B cell (primary cell): ENCODE data around the gene TEX10. TPM values are rescaled to one million over a fixed set of nuclear protein-coding genes. Genes with fewer than 3 reads are reported as not detected.

Experiments used
- ATAC-seq: fragments of 200-7000 bp; cut with Tn5 transposase; one replicate; pipeline ENCODE4 v1.10.0; 2021; ENCODE audit warnings: low read depth, mild to moderate bottlenecking, moderate number of reproducible peaks, moderate library complexity
- CTCF ChIA-PET: fragments of 350-600 bp; sonication (Branson Sonifier 250); formaldehyde crosslinking; loops from one replicate; lab custom pipeline; 2021; ENCODE audit warnings: antibody characterized with exemption, inconsistent platforms; lab: Charles Lee
- POLR2A ChIA-PET: fragments of 350-600 bp; sonication (Branson Sonifier 250); formaldehyde crosslinking; loops from one replicate; lab custom pipeline; 2021; ENCODE audit warnings: antibody characterized with exemption; lab: Charles Lee
- DNase-seq: peaks from one replicate; pipeline ENCODE4 v3.0.0; 2013
- H2AFZ ChIP-seq: 2 replicates; pipeline ENCODE4 v1.6.1; 2012; ENCODE audit warnings: mild to moderate bottlenecking, low read depth, low read length; ENCODE audit not compliant: insufficient read depth, poor library complexity, severe bottlenecking
- H3K27ac ChIP-seq, 2 donors: 1 replicate in 1 of 2; 2 replicates in 1 of 2; pipeline ENCODE4 v1.5.1; 2012 to 2013; ENCODE audit warnings: low read length in 2 of 2, mild to moderate bottlenecking in 2 of 2, moderate library complexity in 1 of 2
- H3K27me3 ChIP-seq, 4 experiments: fragments of 200-600 bp in 1 of 4; sonication (generic) in 1 of 4; replicated peaks in 1 of 4; 1 replicate in 2 of 4; 2 replicates in 2 of 4; pipeline versions ENCODE4 v1.6.1 to v1.7.0; 2013 to 2016; ENCODE audit warnings: low read length in 3 of 4, mild to moderate bottlenecking in 2 of 4, mixed read lengths in 1 of 4, moderate library complexity in 1 of 4; ENCODE audit not compliant: insufficient read depth in 4 of 4, control insufficient read depth in 3 of 4; ENCODE audit errors: control extremely low read depth in 1 of 4
- H3K36me3 ChIP-seq, 2 experiments: replicated peaks in 1 of 2; 1 replicate in 1 of 2; 2 replicates in 1 of 2; pipeline versions ENCODE4 v1.6.1 to v1.7.1; 2013; ENCODE audit warnings: low read length in 1 of 2; ENCODE audit not compliant: insufficient read depth in 2 of 2, control insufficient read depth in 1 of 2; ENCODE audit errors: control extremely low read depth in 1 of 2, extremely low read depth in 1 of 2
- H3K4me1 ChIP-seq, 2 donors: fragments of 200-600 bp in 1 of 2; sonication (generic) in 1 of 2; 1 replicate in 1 of 2; 2 replicates in 1 of 2; pipeline versions ENCODE4 v1.5.1 to v1.6.1; 2013 to 2017; ENCODE audit warnings: low read length in 2 of 2; ENCODE audit not compliant: control insufficient read depth in 2 of 2, insufficient read depth in 2 of 2
- H3K4me2 ChIP-seq: replicated peaks from 2 replicates; pipeline ENCODE3; 2012; ENCODE audit warnings: mild to moderate bottlenecking, low read depth, low read length; ENCODE audit not compliant: poor library complexity, severe bottlenecking
- H3K4me3 ChIP-seq, 5 experiments: fragments of 200-600 bp in 1 of 5; sonication (generic) in 1 of 5; 1 replicate in 3 of 5; 2 replicates in 2 of 5; pipeline versions ENCODE4 v1.5.1 to v1.7.0; 2011 to 2016; ENCODE audit warnings: low read length in 4 of 5, mild to moderate bottlenecking in 4 of 5, low read depth in 2 of 5, control low read depth in 1 of 5, moderate library complexity in 1 of 5; ENCODE audit not compliant: insufficient read depth in 1 of 5; ENCODE audit errors: control extremely low read depth in 1 of 5, extremely low read depth in 1 of 5
- H3K79me2 ChIP-seq: fragments of 200-600 bp; sonication (generic); one replicate; pipeline ENCODE4 v1.6.0; 2016; ENCODE audit warnings: low read length; ENCODE audit not compliant: control insufficient read depth, insufficient read depth
- H3K9ac ChIP-seq: fragments of 200-600 bp; sonication (generic); 2 replicates; pipeline ENCODE4 v1.6.1; 2017; ENCODE audit warnings: mild to moderate bottlenecking, low read length, moderate library complexity
- H3K9me3 ChIP-seq, 3 donors: one replicate each; pipeline versions ENCODE4 v1.6.1 to v1.7.1; 2013; ENCODE audit warnings: low read length in 2 of 3; ENCODE audit not compliant: control insufficient read depth in 2 of 3, insufficient read depth in 1 of 3; ENCODE audit errors: control extremely low read depth in 1 of 3
- H4K20me1 ChIP-seq: 2 replicates; pipeline ENCODE4 v1.6.0; 2012; ENCODE audit warnings: mild to moderate bottlenecking, low read length; ENCODE audit not compliant: insufficient read depth, control insufficient read depth, poor library complexity, severe bottlenecking
- H3K27ac Mint-ChIP-seq: one replicate; pipeline ENCODE4 v1.8.0; 2021; ENCODE audit warnings: mixed read lengths
- H3K27me3 Mint-ChIP-seq: one replicate; pipeline ENCODE4 v1.8.0; 2021; ENCODE audit warnings: mixed read lengths
- H3K4me1 Mint-ChIP-seq: one replicate; pipeline ENCODE4 v1.8.0; 2021; ENCODE audit warnings: mixed read lengths
- H3K4me3 Mint-ChIP-seq: one replicate; pipeline ENCODE4 v1.8.0; 2021; ENCODE audit warnings: mixed read lengths
- H3K9me3 Mint-ChIP-seq: one replicate; pipeline ENCODE4 v1.8.0; 2022; ENCODE audit warnings: mixed read lengths; ENCODE audit not compliant: insufficient read depth
- CTCF ChIP-seq: fragments of 200-600 bp; IDR thresholded peaks from one replicate; pipeline ENCODE4 v1.8.0; 2022; ENCODE audit warnings: antibody characterized with exemption, mild to moderate bottlenecking
- EZH2 ChIP-seq: IDR thresholded peaks from 2 replicates; pipeline ENCODE4 v1.6.1; 2012; ENCODE audit warnings: borderline replicate concordance, low read depth, mild to moderate bottlenecking, moderate library complexity, low read length; ENCODE audit not compliant: insufficient read depth, poor library complexity, severe bottlenecking
- WGBS: methylation state at CpG from one replicate; pipeline ENCODE4 v1.1.5; 2013; ENCODE audit warnings: missing lambda C conversion rate; ENCODE audit not compliant: insufficient coverage; 5-methylcytosine and 5-hydroxymethylcytosine counted together
- intact Hi-C: fragments of 100-400 bp; cut with micrococcal nuclease; formaldehyde crosslinking; loops from one replicate; pipeline ENCODE4 v1.10.0; 2022
- polyA plus RNA-seq: library from polyadenylated mRNA; depleted of rRNA; stranded (reverse); fragments of >200 nt; gene quantifications from 2 replicates; pipeline ENCODE4 v1.2.3, GENCODE V29; 2012
- total RNA-seq, 2 donors: library from RNA; stranded (reverse); fragments of 120-200 nt in 1 of 2; gene quantifications; 1 replicate in 1 of 2; 2 replicates in 1 of 2; pipeline versions ENCODE4 v1.2.3 to v1.2.4, GENCODE V29; 2013 to 2022

The TEX10 gene
- total and polyA plus RNA-seq, 2 donors (not counting 1 experiment from before 2014, with no cell fraction given), result 15.5 to 24.9 TPM

- Histone ChIP-seq H3K4me2 (no peak overlapping the region), H3K4me1 (no peaks in the 10 kb centered on the region), H3K4me3 (no peak overlapping the region), H3K79me2 (no peaks in the 10 kb centered on the region), H3K27me3 (no peaks in the 10 kb centered on the region), H4K20me1 (no peaks in the 10 kb centered on the region), H3K9ac (no peak overlapping the region), H3K36me3 (peaks cover 6 to 8% of the 10 kb centered on the region in 2 experiments), H3K9me3 (no peaks in the 10 kb centered on the region), H2AFZ (no peak overlapping the region), H3K27ac (no peak overlapping the region)
- TF ChIP-seq CTCF (no peak), EZH2 (no peak)
- H3K9me3 Mint-ChIP-seq, result no peaks in the 10 kb centered on the region
- H3K27me3 Mint-ChIP-seq, result no peaks in the 10 kb centered on the region
- ATAC-seq (no peak), DNase-seq (no peak)
- no peaks in the 10 kb centered on the region for H3K4me1 Mint-ChIP-seq
- 100% methylated on average over 3 of the region's 4 CpGs for WGBS
- CTCF ChIA-PET, result no interaction called here
- intact Hi-C loops, result no loop called here
- POLR2A ChIA-PET, result no interaction called here
- H3K27ac Mint-ChIP-seq, result no peak overlapping the region
- H3K4me3 Mint-ChIP-seq, result no peak overlapping the region
Measured at GRCh38 chr9:100268271-100268670, 84.5 kb downstream of the TEX10 start.

GRCh38 chr9:100267211-100267610, 85.5 kb downstream of the TEX10 start:
- CTCF ChIA-PET, result no interaction called here
- Histone ChIP-seq H3K4me1 (no peaks in the 10 kb centered on the region), H3K27me3 (no peaks in the 10 kb centered on the region), H3K27ac (no peak overlapping the region), H3K4me2 (no peak overlapping the region), H3K36me3 (peaks cover 5% of the 10 kb centered on the region in 2 experiments), H2AFZ (no peak overlapping the region), H4K20me1 (no peaks in the 10 kb centered on the region), H3K9ac (no peak overlapping the region), H3K4me3 (no peak overlapping the region), H3K9me3 (no peaks in the 10 kb centered on the region), H3K79me2 (no peaks in the 10 kb centered on the region)
- Mint-ChIP-seq H3K9me3 (no peaks in the 10 kb centered on the region), H3K27ac (no peak overlapping the region), H3K27me3 (no peaks in the 10 kb centered on the region), H3K4me1 (no peaks in the 10 kb centered on the region), H3K4me3 (no peak overlapping the region)
- no peak for DNase-seq
- 100% methylated on average over 1 of the region's 3 CpGs for WGBS
- intact Hi-C loops, result no loop called here
- no peak for TF ChIP-seq EZH2
- TF ChIP-seq CTCF, result no peak
- POLR2A ChIA-PET, result no interaction called here
- ATAC-seq, result no peak

Other genes starting within 250 kb of the TEX10 start
- gene MSANTD3, start 74.2 kb upstream of the TEX10 start, total RNA-seq, result 12.1 and 13.8 TPM in 2 replicates
- gene MSANTD3, start 74.2 kb upstream of the TEX10 start, polyA plus RNA-seq, result 4.9 and 5.9 TPM in 2 replicates
- not detected in 2 replicates for gene TMEFF1, start 120.2 kb upstream of the TEX10 start, total RNA-seq
- not detected in 2 replicates for gene TMEFF1, start 120.2 kb upstream of the TEX10 start, polyA plus RNA-seq
- 0.17 and 0.19 TPM in 2 replicates for gene CAVIN4, start 225.1 kb upstream of the TEX10 start, total RNA-seq
- 0.07 TPM in 1 of 2 replicates, not detected in the other for gene CAVIN4, start 225.1 kb upstream of the TEX10 start, polyA plus RNA-seq